Mesenchymal stem cell (in vitro differentiated cells and primary cell): ENCODE results near the gene FAH.

ENCODE experiments used
- DNase-seq: peaks from one replicate; pipeline ENCODE4 v3.0.0-alpha.2; 2013
- H2AFZ ChIP-seq: one replicate; pipeline ENCODE4 v1.6.1; 2013; ENCODE audit warnings: low read depth, mild to moderate bottlenecking, control low read depth, inconsistent platforms, low read length, moderate library complexity
- H2AK5ac ChIP-seq: 2 replicates; pipeline ENCODE4 v1.6.1; 2013; ENCODE audit warnings: low read length, moderate library complexity, mild to moderate bottlenecking, inconsistent platforms; ENCODE audit not compliant: severe bottlenecking
- H2BK120ac ChIP-seq: one replicate; pipeline ENCODE4 v1.6.1; 2013; ENCODE audit warnings: low read depth, mild to moderate bottlenecking, inconsistent platforms, low read length, moderate library complexity
- H2BK12ac ChIP-seq, 2 experiments: one replicate each; pipeline ENCODE4 v1.6.1; 2013; ENCODE audit warnings: inconsistent platforms in 2 of 2, low read length in 2 of 2, mild to moderate bottlenecking in 2 of 2, moderate library complexity in 2 of 2, control low read depth in 1 of 2
- H2BK15ac ChIP-seq: one replicate; pipeline ENCODE4 v1.6.1; 2013; ENCODE audit warnings: mild to moderate bottlenecking, low read depth, inconsistent platforms; ENCODE audit not compliant: poor library complexity, severe bottlenecking
- H2BK5ac ChIP-seq: 2 replicates; pipeline ENCODE4 v1.6.1; 2013; ENCODE audit warnings: low read depth, mild to moderate bottlenecking, low read length, control low read depth, inconsistent platforms; ENCODE audit not compliant: poor library complexity, severe bottlenecking
- H3K14ac ChIP-seq, 2 experiments: one replicate each; pipeline ENCODE4 v1.6.1; 2013; ENCODE audit warnings: inconsistent platforms in 2 of 2, low read length in 2 of 2, control low read depth in 1 of 2, mild to moderate bottlenecking in 1 of 2, moderate library complexity in 1 of 2
- H3K18ac ChIP-seq, 2 experiments: one replicate each; pipeline ENCODE4 v1.6.1; 2013; ENCODE audit warnings: inconsistent platforms in 2 of 2, low read length in 2 of 2, control low read depth in 1 of 2, low read depth in 1 of 2, mild to moderate bottlenecking in 1 of 2
- H3K23ac ChIP-seq, 2 experiments: one replicate each; pipeline ENCODE4 v1.6.1; 2013; ENCODE audit warnings: inconsistent platforms in 2 of 2, low read length in 2 of 2, mild to moderate bottlenecking in 2 of 2, moderate library complexity in 2 of 2, control low read depth in 1 of 2
- H3K27ac ChIP-seq: 2 replicates; pipeline ENCODE4 v1.5.1; 2013; ENCODE audit warnings: mild to moderate bottlenecking, moderate library complexity, low read length, control low read depth, inconsistent platforms; ENCODE audit not compliant: poor library complexity, severe bottlenecking
- H3K27me3 ChIP-seq, 2 experiments: 2 replicates each; pipeline versions ENCODE4 v1.6.1 to v1.7.0; 2013; ENCODE audit warnings: low read length in 2 of 2, mild to moderate bottlenecking in 2 of 2, moderate library complexity in 2 of 2, control low read depth in 1 of 2, inconsistent platforms in 1 of 2; ENCODE audit not compliant: control insufficient read depth in 1 of 2, insufficient read depth in 1 of 2
- H3K36me3 ChIP-seq, 2 experiments: 2 replicates each; pipeline versions ENCODE4 v1.6.1 to v1.7.0; 2013; ENCODE audit warnings: low read length in 2 of 2, control low read depth in 1 of 2, inconsistent platforms in 1 of 2, low read depth in 1 of 2, mild to moderate bottlenecking in 1 of 2; ENCODE audit not compliant: insufficient read depth in 2 of 2, control insufficient read depth in 1 of 2
- H3K4ac ChIP-seq, 2 experiments: one replicate each; pipeline ENCODE4 v1.6.1; 2013; ENCODE audit warnings: inconsistent platforms in 2 of 2, low read length in 2 of 2, mild to moderate bottlenecking in 2 of 2, moderate library complexity in 2 of 2, control low read depth in 1 of 2, low read depth in 1 of 2
- H3K4me1 ChIP-seq: 2 replicates; pipeline ENCODE4 v1.6.1; 2013; ENCODE audit warnings: low read depth, low read length, control low read depth; ENCODE audit not compliant: control insufficient read depth, insufficient read depth
- H3K4me2 ChIP-seq: 2 replicates; pipeline ENCODE4 v1.6.1; 2013; ENCODE audit warnings: low read length, mild to moderate bottlenecking, inconsistent platforms; ENCODE audit not compliant: poor library complexity, severe bottlenecking
- H3K4me3 ChIP-seq, 2 experiments: 2 replicates each; pipeline versions ENCODE4 v1.5.1 to v1.7.0; 2013; ENCODE audit warnings: low read length in 2 of 2, mild to moderate bottlenecking in 2 of 2, control low read depth in 1 of 2, low read depth in 1 of 2; ENCODE audit not compliant: insufficient read depth in 1 of 2
- H3K79me1 ChIP-seq: replicated peaks from 2 replicates; pipeline ENCODE4 v1.6.1; 2013; ENCODE audit warnings: mild to moderate bottlenecking, control low read depth, low read length, inconsistent platforms; ENCODE audit not compliant: poor library complexity, severe bottlenecking
- H3K9ac ChIP-seq: 2 replicates; pipeline ENCODE4 v1.7.0; 2013; ENCODE audit warnings: mild to moderate bottlenecking, low read length, moderate library complexity
- H3K9me3 ChIP-seq: 2 replicates; pipeline ENCODE4 v1.7.0; 2013; ENCODE audit warnings: mild to moderate bottlenecking, low read length; ENCODE audit not compliant: control insufficient read depth
- H4K8ac ChIP-seq: one replicate; pipeline ENCODE4 v1.6.1; 2013; ENCODE audit warnings: inconsistent platforms, mild to moderate bottlenecking, low read length, moderate library complexity
- H4K91ac ChIP-seq: one replicate; pipeline ENCODE4 v1.6.1; 2013; ENCODE audit warnings: mild to moderate bottlenecking, low read length, inconsistent platforms
- WGBS: methylation state at CpG from one replicate; pipeline ENCODE4 v1.1.7; 2013; ENCODE audit warnings: mixed read lengths; 5-methylcytosine and 5-hydroxymethylcytosine counted together

FAH gene

GRCh38 chr15:80114114-80114513 lies 38.7 kb upstream of the FAH start:
- H3K4me1 ChIP-seq: peaks cover 1% of the 10 kb centered on the region
- no peak overlapping the region for H2AK5ac ChIP-seq
- 71% methylated on average over 3 of the region's 4 CpGs for WGBS
- no peak overlapping the region for H3K14ac ChIP-seq
- no peaks in the 10 kb centered on the region for H3K36me3 ChIP-seq
- H2AFZ ChIP-seq: no peak overlapping the region
- no peak overlapping the region for H3K23ac ChIP-seq
- no peak overlapping the region for H3K4me3 ChIP-seq
- no peak overlapping the region for H3K27ac ChIP-seq
- no peaks in the 10 kb centered on the region for H3K9me3 ChIP-seq
- H2BK5ac ChIP-seq: no peak overlapping the region
- no peak overlapping the region for H3K9ac ChIP-seq
- peaks cover 10% of the 10 kb centered on the region for H3K79me1 ChIP-seq
- H4K8ac ChIP-seq: no peak overlapping the region
- no peak overlapping the region for H2BK12ac ChIP-seq
- no peak overlapping the region for H2BK120ac ChIP-seq
- no peaks in the 10 kb centered on the region for H3K27me3 ChIP-seq
- H4K91ac ChIP-seq: no peak overlapping the region
- no peak overlapping the region for H3K4ac ChIP-seq
- H2BK15ac ChIP-seq: no peak overlapping the region
- no peak overlapping the region for H3K18ac ChIP-seq
- no peak for DNase-seq
- no peak overlapping the region for H3K4me2 ChIP-seq

- no peaks in the 10 kb centered on the region for H3K9me3 ChIP-seq
- H2BK120ac ChIP-seq: no peak overlapping the region
- H3K23ac ChIP-seq: no peak overlapping the region
- no peak overlapping the region for H3K14ac ChIP-seq
- no peak overlapping the region for H4K91ac ChIP-seq
- H3K27me3 ChIP-seq: no peaks in the 10 kb centered on the region
- peaks cover 10% of the 10 kb centered on the region for H3K79me1 ChIP-seq
- H3K9ac ChIP-seq: no peak overlapping the region
- no peak overlapping the region for H2BK12ac ChIP-seq
- no peak overlapping the region for H3K18ac ChIP-seq
- H3K4me1 ChIP-seq: peaks cover 1% of the 10 kb centered on the region
- H2AFZ ChIP-seq: no peak overlapping the region
- H3K4ac ChIP-seq: no peak overlapping the region
- H4K8ac ChIP-seq: no peak overlapping the region
- no peaks in the 10 kb centered on the region for H3K36me3 ChIP-seq
- no CpG with 5 or more reads among the region's 1 CpG for WGBS
- DNase-seq: no peak
- no peak overlapping the region for H2BK5ac ChIP-seq
- no peak overlapping the region for H2AK5ac ChIP-seq
- no peak overlapping the region for H3K4me3 ChIP-seq
- no peak overlapping the region for H3K27ac ChIP-seq
- H3K4me2 ChIP-seq: no peak overlapping the region
- no peak overlapping the region for H2BK15ac ChIP-seq
These were observed 37.8 kb upstream of the FAH start for GRCh38 chr15:80115021-80115420.

GRCh38 chr15:80118956-80119355 lies 33.8 kb upstream of the FAH start:
- H2BK12ac ChIP-seq: no peak overlapping the region
- peaks cover 4% of the 10 kb centered on the region for H3K79me1 ChIP-seq

GRCh38 chr15:80120636-80121035 lies 32.2 kb upstream of the FAH start:
- no peak overlapping the region for H3K23ac ChIP-seq
- H2AFZ ChIP-seq: no peak overlapping the region
- no peak overlapping the region for H4K91ac ChIP-seq
- H4K8ac ChIP-seq: no peak overlapping the region
- H3K9me3 ChIP-seq: no peaks in the 10 kb centered on the region
- WGBS: 95% methylated on average over 1 of the region's 1 CpG
- no peak overlapping the region for H3K9ac ChIP-seq
- no peak overlapping the region for H3K4ac ChIP-seq
- H3K27me3 ChIP-seq: no peaks in the 10 kb centered on the region
- H2BK15ac ChIP-seq: no peak overlapping the region
- no peak overlapping the region for H2BK120ac ChIP-seq
- H2BK5ac ChIP-seq: no peak overlapping the region
- DNase-seq: no peak
- H3K18ac ChIP-seq: no peak overlapping the region
- H3K4me1 ChIP-seq: no peaks in the 10 kb centered on the region
- no peak overlapping the region for H2BK12ac ChIP-seq
- peaks cover 4% of the 10 kb centered on the region for H3K79me1 ChIP-seq
- H2AK5ac ChIP-seq: no peak overlapping the region
- no peak overlapping the region for H3K4me3 ChIP-seq
- no peak overlapping the region for H3K4me2 ChIP-seq
- H3K27ac ChIP-seq: no peak overlapping the region
- H3K14ac ChIP-seq: no peak overlapping the region
- H3K36me3 ChIP-seq: peaks cover 4 to 49% of the 10 kb centered on the region in 2 experiments

More at GRCh38 chr15:80118956-80119355, 33.8 kb upstream of the FAH start:
- no peak overlapping the region for H2AK5ac ChIP-seq
- no peaks in the 10 kb centered on the region for H3K9me3 ChIP-seq
- no peak overlapping the region for H3K14ac ChIP-seq
- no peak overlapping the region for H3K18ac ChIP-seq
- H3K4me2 ChIP-seq: no peak overlapping the region
- no peak overlapping the region for H3K9ac ChIP-seq
- no peak overlapping the region for H2BK5ac ChIP-seq
- H3K4ac ChIP-seq: no peak overlapping the region
- 100% methylated on average over 1 of the region's 2 CpGs for WGBS
- no peak overlapping the region for H2AFZ ChIP-seq
- H4K91ac ChIP-seq: no peak overlapping the region
- no peak overlapping the region for H4K8ac ChIP-seq
- H3K4me3 ChIP-seq: no peak overlapping the region
- H3K23ac ChIP-seq: no peak overlapping the region
- H3K36me3 ChIP-seq: peaks cover 4 to 35% of the 10 kb centered on the region in 2 experiments
- no peak overlapping the region for H3K27ac ChIP-seq
- H3K4me1 ChIP-seq: no peaks in the 10 kb centered on the region
- no peak for DNase-seq
- H2BK15ac ChIP-seq: no peak overlapping the region
- H2BK120ac ChIP-seq: no peak overlapping the region
- H3K27me3 ChIP-seq: no peaks in the 10 kb centered on the region
